GM10266 (cell line): ENCODE data around the gene SPEG.
"Not testable (repeated sequence)": the region's sequence is repeated elsewhere in the genome, so short reads cannot be mapped to it uniquely, and the experiment has no call there.

Experiments used
- DNase-seq: peaks from one replicate; pipeline ENCODE4 v3.0.0; 2012; ENCODE audit errors: extremely low spot score
- TF ChIP-seq, protein P1 (sequence below): IDR thresholded peaks from 2 replicates; pipeline ENCODE4 v1.5.1; 2012; ENCODE audit warnings: mild to moderate bottlenecking, low read depth; ENCODE audit not compliant: control insufficient read depth, insufficient read depth; ENCODE audit errors: missing control alignments

SPEG gene

DNA sequence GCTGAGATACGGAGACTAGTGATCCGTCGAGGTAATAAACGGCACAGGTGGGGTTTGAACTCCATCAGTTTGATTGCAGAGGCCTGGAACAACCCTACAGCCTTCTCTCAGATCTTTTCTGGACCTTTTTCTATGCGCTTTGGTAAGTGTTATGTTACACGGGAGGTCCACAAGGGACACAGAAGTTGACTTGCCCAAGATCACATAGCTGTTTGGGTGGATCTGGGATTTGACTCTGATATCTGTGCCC is 45.8 kb upstream of the SPEG start:
- TF ChIP-seq, protein P1, sequence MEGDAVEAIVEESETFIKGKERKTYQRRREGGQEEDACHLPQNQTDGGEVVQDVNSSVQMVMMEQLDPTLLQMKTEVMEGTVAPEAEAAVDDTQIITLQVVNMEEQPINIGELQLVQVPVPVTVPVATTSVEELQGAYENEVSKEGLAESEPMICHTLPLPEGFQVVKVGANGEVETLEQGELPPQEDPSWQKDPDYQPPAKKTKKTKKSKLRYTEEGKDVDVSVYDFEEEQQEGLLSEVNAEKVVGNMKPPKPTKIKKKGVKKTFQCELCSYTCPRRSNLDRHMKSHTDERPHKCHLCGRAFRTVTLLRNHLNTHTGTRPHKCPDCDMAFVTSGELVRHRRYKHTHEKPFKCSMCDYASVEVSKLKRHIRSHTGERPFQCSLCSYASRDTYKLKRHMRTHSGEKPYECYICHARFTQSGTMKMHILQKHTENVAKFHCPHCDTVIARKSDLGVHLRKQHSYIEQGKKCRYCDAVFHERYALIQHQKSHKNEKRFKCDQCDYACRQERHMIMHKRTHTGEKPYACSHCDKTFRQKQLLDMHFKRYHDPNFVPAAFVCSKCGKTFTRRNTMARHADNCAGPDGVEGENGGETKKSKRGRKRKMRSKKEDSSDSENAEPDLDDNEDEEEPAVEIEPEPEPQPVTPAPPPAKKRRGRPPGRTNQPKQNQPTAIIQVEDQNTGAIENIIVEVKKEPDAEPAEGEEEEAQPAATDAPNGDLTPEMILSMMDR = no peak
- no peak for DNase-seq

GRCh38 chr2:219392754-219393153 is 41.9 kb upstream of the SPEG start:
- DNase-seq = no peak
- TF ChIP-seq, protein P1 = no peak

GRCh38 chr2:219395056-219395455 is 39.6 kb upstream of the SPEG start:
- not testable (repeated sequence) for DNase-seq

- TF ChIP-seq, protein P1 = no peak
- DNase-seq = no peak
Observed at GRCh38 chr2:219395609-219396008, 39.0 kb upstream of the SPEG start.

- DNase-seq = no peak
- TF ChIP-seq, protein P1 = no peak
Observed at GRCh38 chr2:219396863-219397457, 37.7 kb upstream of the SPEG start.

DNA sequence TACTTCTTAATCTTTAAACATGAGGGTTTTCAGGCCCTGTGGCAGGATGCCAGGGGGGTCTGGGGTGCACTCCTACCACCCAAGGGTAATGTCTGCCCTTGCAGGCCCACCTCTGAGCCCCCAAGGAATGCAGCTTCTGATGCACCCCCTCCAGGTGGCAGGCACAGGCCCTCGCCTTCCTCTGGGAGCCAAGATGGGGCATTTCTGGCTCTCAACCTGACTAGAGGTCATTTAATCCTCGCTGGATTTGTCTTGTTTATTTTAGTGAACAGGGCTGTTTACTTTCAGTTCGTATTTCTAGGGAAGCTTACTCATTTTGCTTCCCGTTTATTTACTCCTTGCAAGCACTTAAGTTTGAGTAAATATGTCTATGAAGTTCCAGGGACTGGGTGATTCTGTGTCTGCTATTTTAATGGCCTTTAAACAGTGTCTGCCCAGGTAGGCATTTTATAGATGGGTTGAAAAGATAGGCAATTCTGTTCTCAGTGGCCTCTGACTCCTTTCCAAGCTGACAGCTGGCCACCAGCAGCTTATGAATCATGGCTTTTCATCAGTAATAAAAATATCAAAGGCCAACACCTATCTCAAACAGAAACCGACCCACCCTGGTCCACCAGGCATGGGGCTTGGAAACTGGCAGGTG is 35.8 kb upstream of the SPEG start:
- DNase-seq = no peak
- TF ChIP-seq, protein P1 = no peak

DNA sequence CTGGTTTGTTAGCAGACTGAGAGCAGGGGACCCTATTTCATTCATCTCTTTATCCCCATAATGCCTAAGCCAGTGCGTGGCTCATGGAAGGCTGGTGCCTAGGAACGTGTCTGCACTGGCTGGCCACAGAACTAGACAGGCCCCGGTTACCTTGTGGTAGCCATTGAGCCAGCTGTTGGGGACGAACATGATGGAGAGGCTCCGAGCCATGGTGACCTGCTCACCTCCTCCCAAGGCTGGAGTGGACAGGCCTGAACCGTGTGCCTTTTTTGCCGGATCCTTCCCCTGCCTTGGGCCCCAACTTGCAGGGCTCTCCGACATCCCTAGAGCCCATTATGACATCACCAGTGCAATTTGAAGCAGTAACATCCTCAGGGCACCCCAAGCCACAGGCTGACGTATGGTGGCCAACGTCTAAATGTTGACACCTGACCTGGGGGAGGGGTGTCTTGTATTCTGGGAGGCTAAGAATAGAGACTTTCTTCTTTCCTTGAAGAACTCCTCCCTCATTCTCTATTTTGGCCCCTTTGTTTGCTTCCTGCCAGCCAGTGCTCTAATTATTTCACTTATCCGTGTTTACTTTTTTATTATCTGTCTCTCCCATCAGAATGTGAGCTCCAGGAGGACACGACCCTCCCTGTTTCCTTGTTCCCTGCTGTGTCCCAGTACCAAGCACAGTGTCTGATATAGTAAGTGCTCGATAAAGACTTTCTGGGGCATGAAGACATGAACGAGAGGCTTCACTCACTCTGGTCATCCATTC is 34.7 kb upstream of the SPEG start:
- TF ChIP-seq, protein P1 = no peak
- no peak for DNase-seq
